ENCODE data around the gene PPCDC. TPM values are rescaled to one million over a fixed set of nuclear protein-coding genes. Genes with fewer than 3 reads are reported as not detected.
A peak's percentile ranks its signal among the peaks of the same experiment; 100 is the strongest.

Gene PPCDC, protein sequence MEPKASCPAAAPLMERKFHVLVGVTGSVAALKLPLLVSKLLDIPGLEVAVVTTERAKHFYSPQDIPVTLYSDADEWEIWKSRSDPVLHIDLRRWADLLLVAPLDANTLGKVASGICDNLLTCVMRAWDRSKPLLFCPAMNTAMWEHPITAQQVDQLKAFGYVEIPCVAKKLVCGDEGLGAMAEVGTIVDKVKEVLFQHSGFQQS
- 10.8 TPM for polyA plus RNA-seq (2013, experiment 1 of 2)
- polyA plus RNA-seq (2013, experiment 2 of 2): 11.7 TPM

DNA sequence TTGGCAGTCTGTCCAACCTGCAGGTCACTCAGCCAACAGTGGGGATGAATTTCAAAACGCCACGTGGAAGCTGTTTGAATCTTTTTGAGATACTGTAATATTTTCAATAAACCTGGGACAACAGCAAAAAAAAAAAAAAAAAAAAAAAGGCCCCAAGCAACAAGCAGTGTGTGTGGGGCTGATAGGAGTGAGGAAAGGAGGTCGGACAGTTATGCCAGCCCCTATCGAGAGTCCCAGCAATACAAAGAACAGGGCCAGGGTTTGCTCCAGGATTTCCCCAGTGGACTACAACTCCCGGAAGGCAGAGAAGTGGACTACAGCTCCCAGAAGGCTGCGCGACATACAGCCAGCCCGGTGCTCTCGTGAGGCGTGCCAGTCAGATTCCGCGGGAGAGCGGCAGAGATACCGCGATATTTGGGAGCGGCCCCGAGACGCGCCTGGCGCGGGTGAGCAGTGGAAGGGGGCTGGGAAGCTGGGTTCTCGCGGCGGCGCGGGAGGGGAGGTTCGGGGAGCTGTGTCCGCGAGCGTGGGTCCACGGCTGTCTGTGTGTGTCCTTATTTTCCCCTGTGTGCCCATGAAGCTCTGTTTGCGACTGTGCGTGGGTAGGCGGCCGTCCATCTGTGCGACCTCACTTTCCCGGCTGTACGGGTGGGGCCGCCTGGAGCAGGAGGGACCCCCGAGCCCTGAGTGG is at the start of gene PPCDC:
TSS of gene PPCDC (plus strand) at position 410 of the 691 bp plus-strand sequence. CDS start 4,729 bp downstream, outside the sequence.
- DNase-seq: peak; percentile 98
- Histone ChIP-seq H3K4me3 (ENCODE audit: low read length) (peak within 1 kb of the TSS; percentile 90), H4K5ac (ENCODE audit: low read length) (no peak within 1 kb of the TSS), H3K4ac (ENCODE audit: low read depth, low read length) (peak within 1 kb of the TSS; percentile 38), H3K27ac (ENCODE audit: low read depth, low read length) (no peak within 1 kb of the TSS), H2BK15ac (replicated peaks; ENCODE audit: low read depth) (no peak within 1 kb of the TSS), H3K4me1 (ENCODE audit: control insufficient read depth, low read depth, low read length) (no peaks in the 10 kb centered on the region), H2BK5ac (ENCODE audit: low read length) (peak within 1 kb of the TSS; percentile 82), H3K27me3 (ENCODE audit: insufficient read depth, low read length, poor library complexity) (no peaks in the 10 kb centered on the region), H2BK120ac (ENCODE audit: low read depth, low read length) (no peak within 1 kb of the TSS), H3K36me3 (ENCODE audit: control insufficient read depth, insufficient read depth, low read length) (no peaks in the 10 kb centered on the region), H3K79me2 (ENCODE audit: control insufficient read depth, insufficient read depth, low read length) (peaks cover 3% of the 10 kb centered on the region), H3K18ac (ENCODE audit: low read length) (peak within 1 kb of the TSS; percentile 78), H3K56ac (ENCODE audit: low read length) (peak within 1 kb of the TSS; percentile 99), H3K23ac (ENCODE audit: low read length) (no peak within 1 kb of the TSS), H4K8ac (ENCODE audit: low read depth, low read length) (no peak within 1 kb of the TSS), H3K4me2 (ENCODE audit: low read length) (peak within 1 kb of the TSS; percentile 73), H2AK5ac (ENCODE audit: low read length) (peak within 1 kb of the TSS; percentile 86), H3K79me1 (ENCODE audit: low read length) (peaks cover 6% of the 10 kb centered on the region), H3K9ac (ENCODE audit: low read length) (peak within 1 kb of the TSS; percentile 98)
- WGBS (ENCODE audit: extremely low coverage, insufficient coverage, low lambda C conversion rate): no CpG with 5 or more reads among the region's 40 CpGs

DNA sequence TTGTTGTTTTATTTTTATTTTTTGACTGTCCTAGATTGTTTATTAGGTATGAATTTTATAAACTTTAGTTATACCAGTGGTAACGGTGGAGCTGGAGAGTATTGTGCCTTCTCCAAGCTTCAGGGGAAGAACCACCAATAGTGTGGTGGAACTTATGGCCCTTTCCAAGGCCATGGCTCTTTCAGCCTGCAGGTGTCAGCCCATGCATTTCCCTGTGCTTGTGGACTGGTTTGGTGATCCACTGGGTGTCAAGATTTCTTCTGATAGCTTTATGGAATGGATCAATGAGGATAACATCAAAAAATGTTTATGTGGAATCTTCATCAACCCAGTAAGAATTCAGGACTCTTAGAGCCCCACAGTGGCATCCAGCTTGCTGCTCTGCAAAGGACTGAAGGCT is 47.2 kb upstream of the PPCDC start:
- Histone ChIP-seq H2BK15ac (replicated peaks; ENCODE audit: low read depth) (no peak overlapping the region), H3K4me2 (ENCODE audit: low read length) (no peak overlapping the region), H2BK5ac (ENCODE audit: low read length) (no peak overlapping the region), H3K36me3 (ENCODE audit: control insufficient read depth, insufficient read depth, low read length) (no peaks in the 10 kb centered on the region), H3K56ac (ENCODE audit: low read length) (no peak overlapping the region), H4K8ac (ENCODE audit: low read depth, low read length) (no peak overlapping the region), H3K27me3 (ENCODE audit: insufficient read depth, low read length, poor library complexity) (no peaks in the 10 kb centered on the region), H2AK5ac (ENCODE audit: low read length) (no peak overlapping the region), H3K9ac (ENCODE audit: low read length) (no peak overlapping the region), H3K4ac (ENCODE audit: low read depth, low read length) (no peak overlapping the region), H3K18ac (ENCODE audit: low read length) (no peak overlapping the region), H3K27ac (ENCODE audit: low read depth, low read length) (no peak overlapping the region), H3K23ac (ENCODE audit: low read length) (no peak overlapping the region), H2BK120ac (ENCODE audit: low read depth, low read length) (no peak overlapping the region), H3K4me1 (ENCODE audit: control insufficient read depth, low read depth, low read length) (no peaks in the 10 kb centered on the region), H3K4me3 (ENCODE audit: low read length) (no peak overlapping the region), H4K5ac (ENCODE audit: low read length) (no peak overlapping the region), H3K79me1 (ENCODE audit: low read length) (no peaks in the 10 kb centered on the region), H3K79me2 (ENCODE audit: control insufficient read depth, insufficient read depth, low read length) (no peaks in the 10 kb centered on the region)
- DNase-seq: no peak
- no CpG with 5 or more reads among the region's 1 CpG for WGBS (ENCODE audit: extremely low coverage, insufficient coverage, low lambda C conversion rate)

DNA sequence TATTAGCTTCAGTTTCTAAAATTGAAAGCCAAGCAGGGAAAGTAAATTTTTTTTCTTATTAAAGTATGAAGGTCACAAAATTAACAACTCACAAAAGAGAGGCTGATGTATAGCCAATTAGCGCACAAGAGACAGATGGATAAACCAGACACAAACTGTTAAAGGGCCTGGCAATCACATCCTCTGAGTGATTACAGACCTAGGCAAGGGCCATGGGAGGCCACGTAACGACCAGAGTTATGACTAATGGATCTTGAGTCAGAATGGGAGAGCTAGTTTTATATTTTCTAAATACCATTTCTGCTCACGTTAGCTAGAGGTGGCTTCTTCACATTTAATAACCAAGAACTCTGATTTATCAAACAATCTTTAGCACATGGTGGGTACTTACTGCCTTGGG is 45.8 kb upstream of the PPCDC start:
- H3K4me3 ChIP-seq (ENCODE audit: low read length): no peak overlapping the region
- H4K8ac ChIP-seq (ENCODE audit: low read depth, low read length): no peak overlapping the region
- H3K56ac ChIP-seq (ENCODE audit: low read length): no peak overlapping the region
- no peak overlapping the region for H3K23ac ChIP-seq (ENCODE audit: low read length)
- no peak overlapping the region for H2BK5ac ChIP-seq (ENCODE audit: low read length)
- no peaks in the 10 kb centered on the region for H3K36me3 ChIP-seq (ENCODE audit: control insufficient read depth, insufficient read depth, low read length)
- no peak overlapping the region for H3K9ac ChIP-seq (ENCODE audit: low read length)
- H2AK5ac ChIP-seq (ENCODE audit: low read length): no peak overlapping the region
- no CpG with 5 or more reads among the region's 4 CpGs for WGBS (ENCODE audit: extremely low coverage, insufficient coverage, low lambda C conversion rate)
- H3K4me2 ChIP-seq (ENCODE audit: low read length): no peak overlapping the region
- no peaks in the 10 kb centered on the region for H3K79me2 ChIP-seq (ENCODE audit: control insufficient read depth, insufficient read depth, low read length)
- no peak overlapping the region for H2BK120ac ChIP-seq (ENCODE audit: low read depth, low read length)
- H3K27ac ChIP-seq (ENCODE audit: low read depth, low read length): no peak overlapping the region
- no peak overlapping the region for H3K18ac ChIP-seq (ENCODE audit: low read length)
- H3K79me1 ChIP-seq (ENCODE audit: low read length): no peaks in the 10 kb centered on the region
- H3K4ac ChIP-seq (ENCODE audit: low read depth, low read length): no peak overlapping the region
- no peak overlapping the region for H4K5ac ChIP-seq (ENCODE audit: low read length)
- DNase-seq: no peak
- no peaks in the 10 kb centered on the region for H3K27me3 ChIP-seq (ENCODE audit: insufficient read depth, low read length, poor library complexity)
- H3K4me1 ChIP-seq (ENCODE audit: control insufficient read depth, low read depth, low read length): no peaks in the 10 kb centered on the region
- no peak overlapping the region for H2BK15ac ChIP-seq (replicated peaks; ENCODE audit: low read depth)

DNA sequence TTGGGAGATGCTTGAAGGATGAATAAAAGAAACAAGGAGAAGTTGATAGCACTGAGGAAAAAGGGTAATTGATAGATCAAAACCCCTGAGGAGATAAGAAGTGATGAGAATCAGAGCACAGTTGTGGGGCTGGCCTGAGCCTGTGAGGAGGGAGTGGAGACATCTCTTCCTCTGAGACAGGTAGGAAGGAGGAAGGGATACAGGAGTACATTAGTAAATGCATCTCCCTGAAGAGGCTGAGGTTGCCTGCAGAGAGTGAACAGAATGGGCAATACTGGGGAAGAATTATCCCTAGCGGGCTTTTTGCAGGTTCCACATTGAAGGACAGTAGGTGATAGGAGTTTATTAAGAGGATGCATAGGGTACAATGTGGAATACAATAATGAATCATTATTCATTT is 45.3 kb upstream of the PPCDC start:
- Histone ChIP-seq H3K79me2 (ENCODE audit: control insufficient read depth, insufficient read depth, low read length) (no peaks in the 10 kb centered on the region), H3K18ac (ENCODE audit: low read length) (no peak overlapping the region), H3K27me3 (ENCODE audit: insufficient read depth, low read length, poor library complexity) (no peaks in the 10 kb centered on the region), H3K23ac (ENCODE audit: low read length) (peak overlapping the region; percentile 45), H3K79me1 (ENCODE audit: low read length) (no peaks in the 10 kb centered on the region), H3K4me1 (ENCODE audit: control insufficient read depth, low read depth, low read length) (no peaks in the 10 kb centered on the region), H2BK120ac (ENCODE audit: low read depth, low read length) (no peak overlapping the region), H4K5ac (ENCODE audit: low read length) (no peak overlapping the region), H2BK5ac (ENCODE audit: low read length) (no peak overlapping the region), H4K8ac (ENCODE audit: low read depth, low read length) (no peak overlapping the region), H3K27ac (ENCODE audit: low read depth, low read length) (no peak overlapping the region), H2BK15ac (replicated peaks; ENCODE audit: low read depth) (no peak overlapping the region), H3K56ac (ENCODE audit: low read length) (no peak overlapping the region), H2AK5ac (ENCODE audit: low read length) (no peak overlapping the region), H3K9ac (ENCODE audit: low read length) (no peak overlapping the region), H3K4me2 (ENCODE audit: low read length) (no peak overlapping the region), H3K4me3 (ENCODE audit: low read length) (no peak overlapping the region), H3K36me3 (ENCODE audit: control insufficient read depth, insufficient read depth, low read length) (no peaks in the 10 kb centered on the region), H3K4ac (ENCODE audit: low read depth, low read length) (no peak overlapping the region)
- DNase-seq: no peak
- no CpG with 5 or more reads among the region's 1 CpG for WGBS (ENCODE audit: extremely low coverage, insufficient coverage, low lambda C conversion rate)

DNA sequence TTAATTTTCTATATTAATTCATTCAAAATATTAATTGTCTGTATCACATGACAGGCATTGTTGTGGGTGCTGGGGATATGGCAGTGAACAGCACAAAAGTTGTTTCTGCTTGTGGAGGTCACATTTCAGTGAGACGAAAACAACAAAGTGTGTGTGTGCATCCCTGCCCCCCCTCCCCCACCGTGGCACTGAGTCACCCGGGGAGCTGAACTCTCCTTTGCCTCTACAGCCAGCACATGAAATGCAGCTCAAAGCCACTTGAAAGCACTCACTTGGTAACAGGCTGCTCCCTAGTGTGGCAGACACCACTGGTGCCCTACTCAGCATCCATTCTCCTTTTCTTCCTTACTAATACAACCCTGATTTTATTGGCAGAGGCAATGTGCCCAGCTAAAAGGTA is 44.9 kb upstream of the PPCDC start:
- H4K8ac ChIP-seq (ENCODE audit: low read depth, low read length): no peak overlapping the region
- no CpG with 5 or more reads among the region's 3 CpGs for WGBS (ENCODE audit: extremely low coverage, insufficient coverage, low lambda C conversion rate)
- H3K4ac ChIP-seq (ENCODE audit: low read depth, low read length): no peak overlapping the region

More for the DNA sequence above, 44.9 kb upstream of the PPCDC start:
- H3K23ac ChIP-seq (ENCODE audit: low read length): no peak overlapping the region
- H3K27me3 ChIP-seq (ENCODE audit: insufficient read depth, low read length, poor library complexity): no peaks in the 10 kb centered on the region
- no peaks in the 10 kb centered on the region for H3K79me1 ChIP-seq (ENCODE audit: low read length)
- no peak for DNase-seq
- no peak overlapping the region for H2BK5ac ChIP-seq (ENCODE audit: low read length)
- no peak overlapping the region for H2BK15ac ChIP-seq (replicated peaks; ENCODE audit: low read depth)
- no peak overlapping the region for H3K4me2 ChIP-seq (ENCODE audit: low read length)
- H3K79me2 ChIP-seq (ENCODE audit: control insufficient read depth, insufficient read depth, low read length): no peaks in the 10 kb centered on the region
- H3K56ac ChIP-seq (ENCODE audit: low read length): no peak overlapping the region
- H3K9ac ChIP-seq (ENCODE audit: low read length): no peak overlapping the region
- no peak overlapping the region for H3K27ac ChIP-seq (ENCODE audit: low read depth, low read length)
- H2BK120ac ChIP-seq (ENCODE audit: low read depth, low read length): no peak overlapping the region
- no peak overlapping the region for H4K5ac ChIP-seq (ENCODE audit: low read length)
- H3K4me1 ChIP-seq (ENCODE audit: control insufficient read depth, low read depth, low read length): no peaks in the 10 kb centered on the region
- H3K18ac ChIP-seq (ENCODE audit: low read length): no peak overlapping the region
- no peak overlapping the region for H3K4me3 ChIP-seq (ENCODE audit: low read length)
- no peak overlapping the region for H2AK5ac ChIP-seq (ENCODE audit: low read length)
- no peaks in the 10 kb centered on the region for H3K36me3 ChIP-seq (ENCODE audit: control insufficient read depth, insufficient read depth, low read length)

Data from mesendoderm (in vitro differentiated cells).